ENCODE measurements around the gene IGF2BP2. TPM values are rescaled to one million over a fixed set of nuclear protein-coding genes. Genes with fewer than 3 reads are reported as not detected.

IGF2BP2 gene
- total and polyA plus RNA-seq, 2 of the 8 experiments (the other 6 are each of a cell fraction or from before 2014, with no cell fraction given), result 7.4 to 121 TPM

DNA sequence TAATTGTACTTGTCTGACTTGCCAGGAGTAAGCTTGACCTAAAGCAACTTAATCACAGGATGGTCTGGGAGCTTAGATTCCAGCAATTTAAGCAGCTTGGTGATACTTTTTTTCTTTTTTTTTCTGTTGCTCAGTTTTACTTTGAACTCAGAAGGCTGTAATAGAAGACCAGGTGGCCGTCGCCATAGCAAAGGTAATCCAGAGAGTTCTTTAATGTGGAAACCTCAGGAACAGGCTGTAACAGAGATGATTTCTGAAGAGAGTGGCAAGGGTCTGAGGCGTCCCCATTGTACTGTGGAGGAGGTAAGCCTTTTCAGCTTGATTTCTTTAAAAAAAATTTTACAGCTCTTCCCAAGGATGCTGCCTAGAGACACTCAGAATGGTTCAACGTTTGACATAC, 218.6 kb downstream of the IGF2BP2 start (continued):
- TF ChIP-seq TEAD4 (IDR thresholded peaks at IDR 0.05; ENCODE audit: low read depth, low read length), result no peak

DNA sequence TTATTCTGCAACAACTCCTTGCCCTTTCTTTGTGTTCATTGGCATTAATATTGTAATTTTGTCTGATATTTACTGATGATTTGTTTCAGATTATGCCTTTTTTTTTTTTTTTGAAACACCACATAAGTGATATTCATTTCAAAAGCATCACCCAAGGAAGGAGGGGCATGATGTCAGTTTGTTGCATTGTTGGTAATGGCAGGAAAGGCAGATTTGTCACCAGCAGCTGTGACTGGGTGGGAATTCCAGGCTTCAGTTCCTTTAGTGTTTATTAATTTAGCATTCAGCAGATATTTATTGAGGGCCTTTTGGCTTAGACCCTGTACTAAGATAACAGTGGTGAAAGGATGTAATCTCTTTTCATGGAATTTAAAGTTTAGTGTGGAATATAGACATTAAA, 219.3 kb downstream of the IGF2BP2 start:
- Histone ChIP-seq H4K8ac (ENCODE audit: extremely low read depth, insufficient read depth, low read length) (no peak overlapping the region), H3K56ac (replicated peaks; ENCODE audit: insufficient read length, low read depth, low read length) (no peak overlapping the region), H3K4ac (replicated peaks; ENCODE audit: insufficient read length, low read depth, low read length) (no peak overlapping the region), H3K14ac (ENCODE audit: insufficient read length) (no peak overlapping the region), H2AFZ (ENCODE audit: low read length) (no peak overlapping the region), H3K23me2 (ENCODE audit: low read depth, low read length) (no peaks in the 10 kb centered on the region), H3K23ac (ENCODE audit: insufficient read length) (no peak overlapping the region), H3K4me3 (ENCODE audit: extremely low read depth in 1 of 4, insufficient read depth in 2 of 4, low read depth in 3 of 4, low read length in 4 of 4) (no peak overlapping the region), H2BK5ac (ENCODE audit: low read depth, low read length) (no peak overlapping the region), H3K4me2 (ENCODE audit: insufficient read depth in 1 of 2, low read depth in 2 of 2, low read length in 2 of 2) (no peak overlapping the region), H4K5ac (ENCODE audit: insufficient read length, low read depth, low read length) (no peak overlapping the region), H4K20me1 (replicated peaks in 1 of 2; ENCODE audit: control insufficient read depth in 1 of 2, insufficient read depth in 2 of 2, low read length in 2 of 2) (peaks cover 1 to 2% of the 10 kb centered on the region in 2 experiments), H2BK20ac (ENCODE audit: low read length) (no peak overlapping the region), H3K36me3 (ENCODE audit: control insufficient read depth in 2 of 4, insufficient read depth in 4 of 4, low read length in 3 of 4) (peaks cover 19 to 76% (median 40%) of the 10 kb centered on the region in 4 experiments), H3K27ac (ENCODE audit: low read depth, low read length) (no peak overlapping the region), H3K4me1 (replicated peaks in 1 of 4; ENCODE audit: control insufficient read depth in 3 of 4, insufficient read depth in 4 of 4, low read length in 3 of 4) (no peaks in the 10 kb centered on the region), H2AK5ac (ENCODE audit: low read depth, low read length) (no peak overlapping the region), H3K9ac (replicated peaks in 1 of 4; ENCODE audit: extremely low read depth in 1 of 4, low read depth in 3 of 4, low read length in 3 of 4) (no peak overlapping the region), H3K18ac (ENCODE audit: extremely low read depth, low read length) (no peak overlapping the region), H2BK15ac (ENCODE audit: low read length) (no peak overlapping the region), H3K79me2 (ENCODE audit: control insufficient read depth in 1 of 2, insufficient read depth in 2 of 2, low read length in 2 of 2) (no peaks in the 10 kb centered on the region; a peak in 1 of 4 replicates), H4K91ac (replicated peaks; ENCODE audit: insufficient read length, low read length) (no peak overlapping the region), H2BK12ac (ENCODE audit: low read depth, low read length) (no peak overlapping the region), H3K79me1 (ENCODE audit: low read depth, low read length) (no peaks in the 10 kb centered on the region), H3K9me3 (ENCODE audit: insufficient read depth in 2 of 2, low read depth in 1 of 2, low read length in 1 of 2) (no peaks in the 10 kb centered on the region), H2BK120ac (replicated peaks; ENCODE audit: low read depth, low read length) (no peak overlapping the region), H3K27me3 (replicated peaks in 1 of 4; ENCODE audit: control insufficient read depth in 3 of 4, extremely low read depth in 1 of 4, insufficient read depth in 3 of 4, low read length in 3 of 4) (no peaks in the 10 kb centered on the region)
- DNase-seq (ENCODE audit: low read depth in 1 of 2, low spot score in 2 of 2), result no peak
- no peak for FAIRE-seq
- ChIA-PET POLR2A (ENCODE audit: partially characterized antibody) (interaction anchor here (0.7 to 1.4 kb wide), 4 partner anchors 9 to 299 kb away, joined by 3 to 6 read pairs (median 4); partner anchors contain the start of gene SENP2), CTCF (ENCODE audit: partially characterized antibody) (interaction anchor here (0.7 to 1.2 kb wide), 3 partner anchors 8 to 47 kb away, joined by 3 to 4 read pairs (median 3); no protein-coding TSS in a partner anchor)
- TF ChIP-seq PHF8 (conservative IDR thresholded peaks at IDR 0.05; ENCODE audit: low read depth, low read length) (no peak), POLR2AphosphoS5 (IDR thresholded peaks at IDR 0.05; ENCODE audit: low read depth, low read length) (no peak), CTBP2 (IDR thresholded peaks at IDR 0.05; ENCODE audit: borderline replicate concordance, insufficient read depth, insufficient read length, low read length) (no peak), RXRA (IDR thresholded peaks at IDR 0.05; ENCODE audit: insufficient read depth, low read depth, low read length) (no peak), RBBP5 (IDR thresholded peaks at IDR 0.05; ENCODE audit: borderline replicate concordance, low read depth, low read length) (no peak), CHD1 (IDR thresholded peaks at IDR 0.05; ENCODE audit: low read depth, low read length) (no peak), SP4 (IDR thresholded peaks at IDR 0.05; ENCODE audit: low read length) (no peak)

All from H1 (cell line).